GM12878 (cell line): ENCODE data around the gene ERC1. TPM values are rescaled to one million over a fixed set of nuclear protein-coding genes. Genes with fewer than 3 reads are reported as not detected.
A peak's percentile ranks its signal among the peaks of the same experiment; 100 is the strongest.

Source experiments
- ATAC-seq: fragments of 200-7000 bp; cut with Tn5 transposase; 3 replicates; pipeline ENCODE4 v1.9.1; 2020; ENCODE audit warnings: mild to moderate bottlenecking, moderate library complexity
- BruUV-seq: library from RNA; stranded (reverse); fragments of 400-500 nt; replicated peaks from 2 replicates; lab custom pipeline; 2021; lab: Mats Ljungman, UMichigan
- CTCF ChIA-PET: fragments of 300-600 bp; sonication (Branson Sonifier 250); formaldehyde crosslinking; extraction: SDS; loops from one replicate; lab custom pipeline; 2021; ENCODE audit warnings: inconsistent platforms; lab: Yijun Ruan, JAX
- POLR2A ChIA-PET: fragments of 350-600 bp; formaldehyde crosslinking; extraction: SDS; loops from one replicate; lab custom pipeline; 2021; ENCODE audit warnings: inconsistent platforms; lab: Charles Lee
- RAD21 ChIA-PET: fragments of 300-600 bp; sonication (Branson Sonifier 250); formaldehyde crosslinking; loops from one replicate; lab custom pipeline; 2023; ENCODE audit warnings: antibody characterized with exemption; ENCODE audit not compliant: unreplicated experiment; lab: Charles Lee
- SMC1A ChIA-PET: fragments of 300-600 bp; sonication (Branson Sonifier 250); formaldehyde crosslinking; loops from one replicate; lab custom pipeline; 2023; ENCODE audit not compliant: unreplicated experiment, uncharacterized antibody; lab: Charles Lee
- DNase-seq: peaks from one replicate; pipeline ENCODE4 v3.0.0-alpha.2; 2011; ENCODE audit warnings: low read depth, low spot score
- FAIRE-seq: peaks from 3 replicates; lab custom pipeline; 2011; peaks lifted over from hg19 to GRCh38; lab: Jason Lieb, UNC
- H2AFZ ChIP-seq: 2 replicates; pipeline ENCODE4 v1.6.0; 2011; ENCODE audit warnings: low read depth, low read length, control low read depth; ENCODE audit not compliant: control insufficient read depth
- H3K27ac ChIP-seq: 2 replicates; pipeline ENCODE4 v1.5.1; 2011; ENCODE audit warnings: control low read depth; ENCODE audit not compliant: control insufficient read depth, insufficient read depth
- H3K27me3 ChIP-seq, 2 experiments: replicated peaks in 1 of 2; 2 replicates each; pipeline versions ENCODE4 v1.6.0 to v1.6.1; 2011; ENCODE audit warnings: low read length in 1 of 2; ENCODE audit not compliant: control insufficient read depth in 2 of 2, insufficient read depth in 2 of 2
- H3K36me3 ChIP-seq, 2 experiments: 2 replicates each; pipeline ENCODE4 v1.5.1; 2011; ENCODE audit warnings: low read length in 1 of 2; ENCODE audit not compliant: control insufficient read depth in 2 of 2, insufficient read depth in 2 of 2
- H3K4me1 ChIP-seq: 2 replicates; pipeline ENCODE4 v1.6.1; 2011; ENCODE audit warnings: mild to moderate bottlenecking, low read length, moderate library complexity, mixed read lengths; ENCODE audit not compliant: control insufficient read depth, insufficient read depth
- H3K4me2 ChIP-seq: 2 replicates; pipeline ENCODE4 v1.6.0; 2011; ENCODE audit warnings: control low read depth; ENCODE audit not compliant: control insufficient read depth, insufficient read depth
- H3K4me3 ChIP-seq: fragments of 200-600 bp; sonication (generic); 2 replicates; pipeline ENCODE4 v1.5.1; 2016
- H3K79me2 ChIP-seq: 2 replicates; pipeline ENCODE4 v1.6.0; 2011; ENCODE audit warnings: low read length; ENCODE audit not compliant: control insufficient read depth, insufficient read depth
- H3K9ac ChIP-seq: 2 replicates; pipeline ENCODE4 v1.8.0; 2011; ENCODE audit warnings: low read length, control low read depth, mixed read lengths; ENCODE audit not compliant: control insufficient read depth, insufficient read depth
- H3K9me3 ChIP-seq: replicated peaks from 3 replicates; pipeline ENCODE4 v1.5.1; 2011; ENCODE audit warnings: mild to moderate bottlenecking, low read length; ENCODE audit not compliant: control insufficient read depth, insufficient read depth
- H4K20me1 ChIP-seq: 2 replicates; pipeline ENCODE4 v1.6.0; 2011; ENCODE audit not compliant: control insufficient read depth, insufficient read depth
- BCL3 ChIP-seq: IDR thresholded peaks from 2 replicates; pipeline ENCODE4 v1.6.1; 2011; ENCODE audit warnings: borderline replicate concordance, low read depth, mild to moderate bottlenecking, moderate library complexity, low read length; ENCODE audit not compliant: insufficient read depth, poor library complexity, severe bottlenecking
- BCLAF1 ChIP-seq: fragments of 450-650 bp; IDR thresholded peaks from 2 replicates; pipeline ENCODE4 v1.6.1; 2017; ENCODE audit warnings: antibody characterized with exemption, mild to moderate bottlenecking, moderate library complexity
- BMI1 ChIP-seq: fragments of 450-650 bp; IDR thresholded peaks from 2 replicates; pipeline ENCODE4 v1.6.1; 2016; ENCODE audit warnings: mild to moderate bottlenecking, moderate library complexity, borderline replicate concordance
- CREM ChIP-seq: IDR thresholded peaks from 2 replicates; pipeline ENCODE4 v1.6.1; 2014; ENCODE audit warnings: antibody characterized with exemption, low read depth
- IKZF2 ChIP-seq, 2 experiments: fragments of 450-650 bp; IDR thresholded peaks; 2 replicates each; pipeline ENCODE4 v1.6.1; 2017; ENCODE audit warnings: mild to moderate bottlenecking in 2 of 2, moderate library complexity in 2 of 2
- RELA ChIP-seq: fragments of 450-650 bp; IDR thresholded peaks from 2 replicates; pipeline ENCODE4 v1.8.0; 2014; ENCODE audit warnings: borderline replicate concordance; ENCODE audit not compliant: partially characterized antibody
- WGBS: methylation state at CpG from one replicate; pipeline ENCODE4 v1.1.6; 2016; ENCODE audit warnings: low lambda C conversion rate; ENCODE audit not compliant: insufficient replicate concordance, insufficient coverage; ENCODE audit errors: missing lambda C conversion rate; 5-methylcytosine and 5-hydroxymethylcytosine counted together
- in situ Hi-C: fragments of 300-500 bp; cut with MboI; formaldehyde crosslinking; loops from 9 replicates; pipeline ENCODE4 v1.14.3; 2018; ENCODE audit warnings: mixed read lengths
- intact Hi-C: fragments of 100-400 bp; cut with micrococcal nuclease; formaldehyde crosslinking; loops from one replicate; pipeline ENCODE4 v1.14.2; 2022; ENCODE audit not compliant: unreplicated experiment
- polyA plus RNA-seq, 11 experiments: library from polyadenylated mRNA; depleted of rRNA in 4 of 11; unstranded in 6 of 11; stranded (reverse) in 5 of 11; fragments of >200 nt; fragmentation: Nextera tagmentation in 4 of 11; fragmentation: Illumina TruSeq in 1 of 11; extraction: Ambion mirVana in 4 of 11; extraction: Trizol in 1 of 11; gene quantifications; 1 replicate in 1 of 11; 2 replicates in 10 of 11; pipeline versions ENCODE4 v1.2.1 to v1.2.3, GENCODE V29; 2011 to 2016; ENCODE audit warnings: inconsistent platforms in 2 of 11, missing spikeins in 2 of 11, low read depth in 1 of 11
- total RNA-seq, 4 experiments: library from RNA; depleted of rRNA in 3 of 4; stranded (reverse); fragments of >200 nt in 3 of 4; fragmentation: Illumina TruSeq in 1 of 4; extraction: Trizol in 1 of 4; gene quantifications; 2 replicates each; pipeline versions ENCODE4 v1.2.1 to v1.2.3, GENCODE V29; 2013 to 2021
- TF ChIP-seq, protein P1 (sequence below): fragments of 150-350 bp; IDR thresholded peaks from 2 replicates; pipeline ENCODE4 v1.6.1; 2016; ENCODE audit warnings: low read depth, low read length

Gene ERC1
- total and polyA plus RNA-seq, 10 of the 15 experiments (the other 5 are each of a cell fraction or from before 2014, with no cell fraction given), result 0.75 to 8.0 (median 5.0) TPM

DNA sequence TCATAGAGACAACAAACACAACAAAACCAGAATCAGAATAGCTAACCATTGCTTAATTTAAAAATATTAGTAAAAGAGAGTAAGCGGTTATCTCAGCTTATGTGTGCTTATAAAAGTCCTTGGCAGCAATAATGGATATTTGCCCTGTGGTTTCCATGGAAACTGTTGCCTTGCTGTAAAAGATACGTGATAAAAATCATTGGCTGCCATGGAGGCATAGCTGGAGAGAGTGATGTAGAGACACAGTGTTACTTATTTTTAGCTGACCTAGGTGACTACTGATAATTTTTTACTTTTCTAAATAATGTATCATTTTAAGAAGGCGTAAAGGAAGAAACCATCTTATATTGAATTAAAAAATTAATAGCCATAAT, 92.9 kb downstream of the ERC1 start:
- no peak for FAIRE-seq
- RAD21 ChIA-PET, result interaction anchor here (3.9 kb wide), 1 partner anchor 8 kb away, joined by 33 read pairs; no protein-coding TSS in a partner anchor
- no peaks in the 10 kb centered on the region for H4K20me1 ChIP-seq
- POLR2A ChIA-PET, result interaction anchor here (0.9 kb wide), 1 partner anchor 9 kb away, joined by 6 read pairs; no protein-coding TSS in a partner anchor
- no peak for TF ChIP-seq CREM
- TF ChIP-seq BMI1, result peak; percentile 93
- CTCF ChIA-PET, result interaction anchor here (0.7 to 2.1 kb wide), 8 partner anchors 9 to 146 kb away, joined by 3 to 44 read pairs (median 4); partner anchors contain the start of gene RAD52
- H3K9me3 ChIP-seq, result no peaks in the 10 kb centered on the region; the same call in 2 of the 3 replicates
- no peak overlapping the region for H3K9ac ChIP-seq
- in situ Hi-C loops (no loop called here), intact Hi-C loops (loop anchor here (5.0 kb wide), 1 partner anchor 132 kb away; no protein-coding TSS in a partner anchor)
- H2AFZ ChIP-seq, result no peak overlapping the region
- BruUV-seq, result TSS peak; percentile 47
- peak; percentile 60 for ATAC-seq
- H3K4me1 ChIP-seq, result peaks cover 3% of the 10 kb centered on the region; the same call in 1 of the 2 replicates
- no peak overlapping the region for H3K4me2 ChIP-seq
- H3K4me3 ChIP-seq, result no peak overlapping the region
- no peak for DNase-seq
- no peaks in the 10 kb centered on the region for H3K36me3 ChIP-seq
- no peaks in the 10 kb centered on the region for H3K27me3 ChIP-seq
- H3K79me2 ChIP-seq, result no peaks in the 10 kb centered on the region
- WGBS, result 47% methylated on average over 3 of the region's 3 CpGs
- no peak overlapping the region for H3K27ac ChIP-seq
- SMC1A ChIA-PET, result interaction anchor here (0.9 to 2.4 kb wide), 8 partner anchors 9 to 138 kb away, joined by 3 to 24 read pairs (median 4); no protein-coding TSS in a partner anchor

- no peak for DNase-seq
- no peaks in the 10 kb centered on the region for H3K36me3 ChIP-seq
- no TSS peak for BruUV-seq
- H4K20me1 ChIP-seq, result no peaks in the 10 kb centered on the region
- SMC1A ChIA-PET, result interaction anchor here (0.8 to 2.2 kb wide), 3 partner anchors 10 to 341 kb away, joined by 3 to 31 read pairs (median 3); no protein-coding TSS in a partner anchor
- no peak overlapping the region for H3K27ac ChIP-seq
- no peak for ATAC-seq
- H3K9ac ChIP-seq, result no peak overlapping the region
- no peak for FAIRE-seq
- POLR2A ChIA-PET, result no interaction called here
- RAD21 ChIA-PET, result interaction anchor here (2.9 kb wide), 1 partner anchor 9 kb away, joined by 33 read pairs; no protein-coding TSS in a partner anchor
- peaks cover 11% of the 10 kb centered on the region for H3K4me1 ChIP-seq
- in situ Hi-C loops, result no loop called here
- H2AFZ ChIP-seq, result no peak overlapping the region
- no peaks in the 10 kb centered on the region for H3K27me3 ChIP-seq
- H3K79me2 ChIP-seq, result no peaks in the 10 kb centered on the region
- H3K4me3 ChIP-seq, result no peak overlapping the region
- WGBS, result 83% methylated on average over 4 of the region's 4 CpGs
- CTCF ChIA-PET, result interaction anchor here (0.6 to 4.2 kb wide), 8 partner anchors 8 to 275 kb away, joined by 3 to 56 read pairs (median 24); no protein-coding TSS in a partner anchor
- intact Hi-C loops, result loop anchor here (5.0 kb wide), 1 partner anchor 524 kb away; no protein-coding TSS in a partner anchor
- no peaks in the 10 kb centered on the region for H3K9me3 ChIP-seq
- no peak overlapping the region for H3K4me2 ChIP-seq
- TF ChIP-seq, protein P1, sequence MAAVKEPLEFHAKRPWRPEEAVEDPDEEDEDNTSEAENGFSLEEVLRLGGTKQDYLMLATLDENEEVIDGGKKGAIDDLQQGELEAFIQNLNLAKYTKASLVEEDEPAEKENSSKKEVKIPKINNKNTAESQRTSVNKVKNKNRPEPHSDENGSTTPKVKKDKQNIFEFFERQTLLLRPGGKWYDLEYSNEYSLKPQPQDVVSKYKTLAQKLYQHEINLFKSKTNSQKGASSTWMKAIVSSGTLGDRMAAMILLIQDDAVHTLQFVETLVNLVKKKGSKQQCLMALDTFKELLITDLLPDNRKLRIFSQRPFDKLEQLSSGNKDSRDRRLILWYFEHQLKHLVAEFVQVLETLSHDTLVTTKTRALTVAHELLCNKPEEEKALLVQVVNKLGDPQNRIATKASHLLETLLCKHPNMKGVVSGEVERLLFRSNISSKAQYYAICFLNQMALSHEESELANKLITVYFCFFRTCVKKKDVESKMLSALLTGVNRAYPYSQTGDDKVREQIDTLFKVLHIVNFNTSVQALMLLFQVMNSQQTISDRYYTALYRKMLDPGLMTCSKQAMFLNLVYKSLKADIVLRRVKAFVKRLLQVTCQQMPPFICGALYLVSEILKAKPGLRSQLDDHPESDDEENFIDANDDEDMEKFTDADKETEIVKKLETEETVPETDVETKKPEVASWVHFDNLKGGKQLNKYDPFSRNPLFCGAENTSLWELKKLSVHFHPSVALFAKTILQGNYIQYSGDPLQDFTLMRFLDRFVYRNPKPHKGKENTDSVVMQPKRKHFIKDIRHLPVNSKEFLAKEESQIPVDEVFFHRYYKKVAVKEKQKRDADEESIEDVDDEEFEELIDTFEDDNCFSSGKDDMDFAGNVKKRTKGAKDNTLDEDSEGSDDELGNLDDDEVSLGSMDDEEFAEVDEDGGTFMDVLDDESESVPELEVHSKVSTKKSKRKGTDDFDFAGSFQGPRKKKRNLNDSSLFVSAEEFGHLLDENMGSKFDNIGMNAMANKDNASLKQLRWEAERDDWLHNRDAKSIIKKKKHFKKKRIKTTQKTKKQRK, result no peak
- TF ChIP-seq IKZF2 (IDR thresholded peaks at IDR 0.05) (no peak), BCLAF1 (no peak), RELA (no peak), BCL3 (no peak)
Measured at GRCh38 chr12:1091350-1091749, 100.3 kb downstream of the ERC1 start.
